HL-60 (cell line): ENCODE data around the gene COQ10B.

ENCODE experiments used
- GABPA ChIP-seq: IDR thresholded peaks from 2 replicates; pipeline ENCODE4 v1.6.1; 2012; ENCODE audit warnings: low read depth
- SPI1 ChIP-seq: IDR thresholded peaks from 2 replicates; pipeline ENCODE4 v1.6.1; 2012; ENCODE audit warnings: low read depth, mild to moderate bottlenecking, borderline replicate concordance
- TF ChIP-seq, protein P1 (sequence below): IDR thresholded peaks from one replicate; pipeline ENCODE4 v1.5.1; 2011; ENCODE audit warnings: low read length, control low read depth, inconsistent platforms; ENCODE audit not compliant: insufficient read depth

DNA sequence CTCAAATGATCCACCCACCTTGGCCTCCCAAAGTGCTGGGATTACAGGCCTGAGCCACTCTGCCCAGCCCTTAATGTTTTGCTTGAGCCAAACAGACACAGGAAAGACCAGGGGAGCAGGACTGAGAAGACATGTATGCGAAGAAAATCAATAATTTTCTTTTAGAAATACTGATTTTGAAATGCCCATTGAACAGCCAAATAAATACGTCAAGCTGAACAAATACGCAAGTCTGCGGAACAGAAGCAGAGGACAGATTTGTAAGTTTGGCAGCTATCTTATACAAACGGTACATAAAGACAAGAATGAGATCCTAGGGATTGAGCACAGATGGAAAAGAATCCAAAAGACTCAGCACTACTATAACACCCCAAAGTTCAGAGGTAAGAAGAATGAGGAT is 39.3 kb upstream of the COQ10B start:
- TF ChIP-seq, protein P1, sequence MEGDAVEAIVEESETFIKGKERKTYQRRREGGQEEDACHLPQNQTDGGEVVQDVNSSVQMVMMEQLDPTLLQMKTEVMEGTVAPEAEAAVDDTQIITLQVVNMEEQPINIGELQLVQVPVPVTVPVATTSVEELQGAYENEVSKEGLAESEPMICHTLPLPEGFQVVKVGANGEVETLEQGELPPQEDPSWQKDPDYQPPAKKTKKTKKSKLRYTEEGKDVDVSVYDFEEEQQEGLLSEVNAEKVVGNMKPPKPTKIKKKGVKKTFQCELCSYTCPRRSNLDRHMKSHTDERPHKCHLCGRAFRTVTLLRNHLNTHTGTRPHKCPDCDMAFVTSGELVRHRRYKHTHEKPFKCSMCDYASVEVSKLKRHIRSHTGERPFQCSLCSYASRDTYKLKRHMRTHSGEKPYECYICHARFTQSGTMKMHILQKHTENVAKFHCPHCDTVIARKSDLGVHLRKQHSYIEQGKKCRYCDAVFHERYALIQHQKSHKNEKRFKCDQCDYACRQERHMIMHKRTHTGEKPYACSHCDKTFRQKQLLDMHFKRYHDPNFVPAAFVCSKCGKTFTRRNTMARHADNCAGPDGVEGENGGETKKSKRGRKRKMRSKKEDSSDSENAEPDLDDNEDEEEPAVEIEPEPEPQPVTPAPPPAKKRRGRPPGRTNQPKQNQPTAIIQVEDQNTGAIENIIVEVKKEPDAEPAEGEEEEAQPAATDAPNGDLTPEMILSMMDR: no peak
- no peak for TF ChIP-seq SPI1
- TF ChIP-seq GABPA: no peak
